ENCODE data around the gene VANGL2.

DNA sequence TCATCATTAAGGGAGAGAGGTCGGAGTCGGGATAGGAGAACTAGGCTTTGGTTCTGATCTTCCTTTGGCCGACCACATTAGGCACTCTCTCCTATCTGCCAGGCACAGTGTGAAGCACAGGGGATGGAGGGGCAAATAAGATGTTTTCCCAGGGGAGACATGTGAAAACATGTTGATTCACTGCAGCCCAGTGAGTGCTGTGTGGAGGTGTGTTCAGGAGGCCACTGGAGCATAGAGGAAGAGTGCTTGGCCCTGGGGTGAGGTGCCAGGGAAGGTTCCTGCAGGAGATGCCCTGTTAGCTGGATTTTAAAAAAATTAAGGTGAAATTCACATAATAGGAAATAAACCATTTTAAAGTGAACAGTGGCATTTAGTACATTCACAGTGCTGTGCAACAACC, 3.7 kb downstream of the VANGL2 start:
- TF ChIP-seq POLR2AphosphoS5 (IDR thresholded peaks at IDR 0.05) (no peak), EZH2 (IDR thresholded peaks at IDR 0.05; ENCODE audit: borderline replicate concordance, insufficient read depth, low read length, poor library complexity, severe bottlenecking) (no peak), SMC3 (conservative IDR thresholded peaks at IDR 0.05; ENCODE audit: poor library complexity) (no peak), RAD21 (conservative IDR thresholded peaks at IDR 0.05) (no peak), EP300 (conservative IDR thresholded peaks at IDR 0.05; ENCODE audit: poor library complexity, severe bottlenecking) (no peak), TAF1 (IDR thresholded peaks at IDR 0.05; ENCODE audit: low read depth) (no peak)
- TF ChIP-seq, protein P1, sequence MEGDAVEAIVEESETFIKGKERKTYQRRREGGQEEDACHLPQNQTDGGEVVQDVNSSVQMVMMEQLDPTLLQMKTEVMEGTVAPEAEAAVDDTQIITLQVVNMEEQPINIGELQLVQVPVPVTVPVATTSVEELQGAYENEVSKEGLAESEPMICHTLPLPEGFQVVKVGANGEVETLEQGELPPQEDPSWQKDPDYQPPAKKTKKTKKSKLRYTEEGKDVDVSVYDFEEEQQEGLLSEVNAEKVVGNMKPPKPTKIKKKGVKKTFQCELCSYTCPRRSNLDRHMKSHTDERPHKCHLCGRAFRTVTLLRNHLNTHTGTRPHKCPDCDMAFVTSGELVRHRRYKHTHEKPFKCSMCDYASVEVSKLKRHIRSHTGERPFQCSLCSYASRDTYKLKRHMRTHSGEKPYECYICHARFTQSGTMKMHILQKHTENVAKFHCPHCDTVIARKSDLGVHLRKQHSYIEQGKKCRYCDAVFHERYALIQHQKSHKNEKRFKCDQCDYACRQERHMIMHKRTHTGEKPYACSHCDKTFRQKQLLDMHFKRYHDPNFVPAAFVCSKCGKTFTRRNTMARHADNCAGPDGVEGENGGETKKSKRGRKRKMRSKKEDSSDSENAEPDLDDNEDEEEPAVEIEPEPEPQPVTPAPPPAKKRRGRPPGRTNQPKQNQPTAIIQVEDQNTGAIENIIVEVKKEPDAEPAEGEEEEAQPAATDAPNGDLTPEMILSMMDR (IDR thresholded peaks at IDR 0.05; ENCODE audit: poor library complexity, severe bottlenecking) = no peak
- TF ChIP-seq, protein P2, sequence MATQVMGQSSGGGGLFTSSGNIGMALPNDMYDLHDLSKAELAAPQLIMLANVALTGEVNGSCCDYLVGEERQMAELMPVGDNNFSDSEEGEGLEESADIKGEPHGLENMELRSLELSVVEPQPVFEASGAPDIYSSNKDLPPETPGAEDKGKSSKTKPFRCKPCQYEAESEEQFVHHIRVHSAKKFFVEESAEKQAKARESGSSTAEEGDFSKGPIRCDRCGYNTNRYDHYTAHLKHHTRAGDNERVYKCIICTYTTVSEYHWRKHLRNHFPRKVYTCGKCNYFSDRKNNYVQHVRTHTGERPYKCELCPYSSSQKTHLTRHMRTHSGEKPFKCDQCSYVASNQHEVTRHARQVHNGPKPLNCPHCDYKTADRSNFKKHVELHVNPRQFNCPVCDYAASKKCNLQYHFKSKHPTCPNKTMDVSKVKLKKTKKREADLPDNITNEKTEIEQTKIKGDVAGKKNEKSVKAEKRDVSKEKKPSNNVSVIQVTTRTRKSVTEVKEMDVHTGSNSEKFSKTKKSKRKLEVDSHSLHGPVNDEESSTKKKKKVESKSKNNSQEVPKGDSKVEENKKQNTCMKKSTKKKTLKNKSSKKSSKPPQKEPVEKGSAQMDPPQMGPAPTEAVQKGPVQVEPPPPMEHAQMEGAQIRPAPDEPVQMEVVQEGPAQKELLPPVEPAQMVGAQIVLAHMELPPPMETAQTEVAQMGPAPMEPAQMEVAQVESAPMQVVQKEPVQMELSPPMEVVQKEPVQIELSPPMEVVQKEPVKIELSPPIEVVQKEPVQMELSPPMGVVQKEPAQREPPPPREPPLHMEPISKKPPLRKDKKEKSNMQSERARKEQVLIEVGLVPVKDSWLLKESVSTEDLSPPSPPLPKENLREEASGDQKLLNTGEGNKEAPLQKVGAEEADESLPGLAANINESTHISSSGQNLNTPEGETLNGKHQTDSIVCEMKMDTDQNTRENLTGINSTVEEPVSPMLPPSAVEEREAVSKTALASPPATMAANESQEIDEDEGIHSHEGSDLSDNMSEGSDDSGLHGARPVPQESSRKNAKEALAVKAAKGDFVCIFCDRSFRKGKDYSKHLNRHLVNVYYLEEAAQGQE (IDR thresholded peaks at IDR 0.05; ENCODE audit: borderline replicate concordance) = no peak

Data from neural cell (in vitro differentiated cells).